Neuronal stem cell (in vitro differentiated cells): ENCODE data around the gene KRT15. TPM values are rescaled to one million over a fixed set of nuclear protein-coding genes. Genes with fewer than 3 reads are reported as not detected.

Experiments
- small RNA-seq: library from polyadenylated mRNA; stranded (forward); fragments of <200 nt; extraction: miRNeasy Mini kit (QIAGEN cat#:217004); gene quantifications from one replicate; pipeline ENCODE3, GENCODE V24; 2013; ENCODE audit not compliant: insufficient read depth

Gene KRT15

Small RNA genes within 50 kb of the gene (small RNA-seq; reads per million reads assigned to genes)
- gene RNU2-32P = not detected
